ENCODE data around the gene CPN2. TPM values are rescaled to one million over a fixed set of nuclear protein-coding genes. Genes with fewer than 3 reads are reported as not detected.

CPN2 gene
- total and polyA plus RNA-seq, 3 donors from 2014 or later: 0.36 to 1.4 (median 1.1) TPM

DNA sequence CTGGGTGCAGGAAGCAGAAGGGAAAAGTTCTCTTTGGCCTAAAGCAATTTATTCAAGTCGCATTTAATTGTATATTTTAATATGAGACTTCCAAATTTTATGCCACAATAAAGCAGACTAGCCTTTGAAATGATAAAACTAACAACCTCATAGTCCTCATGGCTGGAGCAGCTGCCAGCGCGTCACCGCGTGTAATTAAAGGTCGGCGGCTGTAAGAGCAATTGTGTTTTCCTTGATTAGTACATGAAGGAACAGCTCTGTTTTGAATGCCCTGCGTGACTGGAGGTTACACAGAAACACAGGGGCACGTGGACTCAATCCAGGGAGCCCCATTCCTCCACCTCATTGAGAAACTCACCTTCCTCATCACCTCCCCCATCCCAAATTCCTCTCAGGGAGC is 28.5 kb upstream of the CPN2 start:
- Histone ChIP-seq H3K36me3 (ENCODE audit: low read depth, missing control alignments) (no peaks in the 10 kb centered on the region), H3K4me3 (no peak overlapping the region), H3K27me3 (no peaks in the 10 kb centered on the region), H3K9me3 (no peaks in the 10 kb centered on the region), H3K27ac (no peak overlapping the region), H3K4me1 (no peaks in the 10 kb centered on the region)
- no peak for DNase-seq
- intact Hi-C loops (cut with DNase I; ENCODE audit: low total_unique reads): no loop called here
- TF ChIP-seq POLR2A (IDR thresholded peaks at IDR 0.05): no peak
- TF ChIP-seq, protein P1, sequence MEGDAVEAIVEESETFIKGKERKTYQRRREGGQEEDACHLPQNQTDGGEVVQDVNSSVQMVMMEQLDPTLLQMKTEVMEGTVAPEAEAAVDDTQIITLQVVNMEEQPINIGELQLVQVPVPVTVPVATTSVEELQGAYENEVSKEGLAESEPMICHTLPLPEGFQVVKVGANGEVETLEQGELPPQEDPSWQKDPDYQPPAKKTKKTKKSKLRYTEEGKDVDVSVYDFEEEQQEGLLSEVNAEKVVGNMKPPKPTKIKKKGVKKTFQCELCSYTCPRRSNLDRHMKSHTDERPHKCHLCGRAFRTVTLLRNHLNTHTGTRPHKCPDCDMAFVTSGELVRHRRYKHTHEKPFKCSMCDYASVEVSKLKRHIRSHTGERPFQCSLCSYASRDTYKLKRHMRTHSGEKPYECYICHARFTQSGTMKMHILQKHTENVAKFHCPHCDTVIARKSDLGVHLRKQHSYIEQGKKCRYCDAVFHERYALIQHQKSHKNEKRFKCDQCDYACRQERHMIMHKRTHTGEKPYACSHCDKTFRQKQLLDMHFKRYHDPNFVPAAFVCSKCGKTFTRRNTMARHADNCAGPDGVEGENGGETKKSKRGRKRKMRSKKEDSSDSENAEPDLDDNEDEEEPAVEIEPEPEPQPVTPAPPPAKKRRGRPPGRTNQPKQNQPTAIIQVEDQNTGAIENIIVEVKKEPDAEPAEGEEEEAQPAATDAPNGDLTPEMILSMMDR (IDR thresholded peaks at IDR 0.05): no peak
- WGBS, 2 donors: 85 to 90% methylated on average over 9 of the region's 9 CpGs

- DNase-seq: no peak
- intact Hi-C loops (cut with DNase I; ENCODE audit: low total_unique reads): no loop called here
- WGBS, 2 donors: 89 to 94% methylated on average over 6 of the region's 6 CpGs
These were observed 28.1 kb upstream of the CPN2 start for GRCh38 chr3:194379231-194379630.

GRCh38 chr3:194377708-194378107 is 26.6 kb upstream of the CPN2 start:
- Histone ChIP-seq H3K27ac (no peak overlapping the region), H3K4me1 (no peaks in the 10 kb centered on the region), H3K27me3 (no peaks in the 10 kb centered on the region), H3K9me3 (no peaks in the 10 kb centered on the region), H3K36me3 (ENCODE audit: low read depth, missing control alignments) (no peaks in the 10 kb centered on the region), H3K4me3 (no peak overlapping the region)
- WGBS, 2 donors: 89 to 94% methylated on average over 1 of the region's 1 CpG
- DNase-seq: no peak
- TF ChIP-seq, protein P1 (IDR thresholded peaks at IDR 0.05): no peak
- no peak for TF ChIP-seq POLR2A (IDR thresholded peaks at IDR 0.05)
- intact Hi-C loops (cut with DNase I; ENCODE audit: low total_unique reads): no loop called here

More at GRCh38 chr3:194379231-194379630, 28.1 kb upstream of the CPN2 start:
- Histone ChIP-seq H3K4me1 (no peaks in the 10 kb centered on the region), H3K36me3 (ENCODE audit: low read depth, missing control alignments) (no peaks in the 10 kb centered on the region), H3K27me3 (no peaks in the 10 kb centered on the region), H3K27ac (no peak overlapping the region), H3K4me3 (no peak overlapping the region), H3K9me3 (no peaks in the 10 kb centered on the region)
- TF ChIP-seq, protein P1 (IDR thresholded peaks at IDR 0.05): no peak
- TF ChIP-seq POLR2A (IDR thresholded peaks at IDR 0.05): no peak

- no peak overlapping the region for H3K4me3 ChIP-seq
- intact Hi-C loops (cut with DNase I; ENCODE audit: low total_unique reads): no loop called here
- no peaks in the 10 kb centered on the region for H3K9me3 ChIP-seq
- no peaks in the 10 kb centered on the region for H3K27me3 ChIP-seq
- no peaks in the 10 kb centered on the region for H3K4me1 ChIP-seq
- no peaks in the 10 kb centered on the region for H3K36me3 ChIP-seq (ENCODE audit: low read depth, missing control alignments)
- TF ChIP-seq, protein P1 (IDR thresholded peaks at IDR 0.05): no peak
- no peak for TF ChIP-seq POLR2A (IDR thresholded peaks at IDR 0.05)
- no peak for DNase-seq
- H3K27ac ChIP-seq: no peak overlapping the region
- 90 to 91% methylated on average over 10 of the region's 10 CpGs for WGBS, 2 donors
These were observed 25.1 kb upstream of the CPN2 start for GRCh38 chr3:194376241-194376560.

DNA sequence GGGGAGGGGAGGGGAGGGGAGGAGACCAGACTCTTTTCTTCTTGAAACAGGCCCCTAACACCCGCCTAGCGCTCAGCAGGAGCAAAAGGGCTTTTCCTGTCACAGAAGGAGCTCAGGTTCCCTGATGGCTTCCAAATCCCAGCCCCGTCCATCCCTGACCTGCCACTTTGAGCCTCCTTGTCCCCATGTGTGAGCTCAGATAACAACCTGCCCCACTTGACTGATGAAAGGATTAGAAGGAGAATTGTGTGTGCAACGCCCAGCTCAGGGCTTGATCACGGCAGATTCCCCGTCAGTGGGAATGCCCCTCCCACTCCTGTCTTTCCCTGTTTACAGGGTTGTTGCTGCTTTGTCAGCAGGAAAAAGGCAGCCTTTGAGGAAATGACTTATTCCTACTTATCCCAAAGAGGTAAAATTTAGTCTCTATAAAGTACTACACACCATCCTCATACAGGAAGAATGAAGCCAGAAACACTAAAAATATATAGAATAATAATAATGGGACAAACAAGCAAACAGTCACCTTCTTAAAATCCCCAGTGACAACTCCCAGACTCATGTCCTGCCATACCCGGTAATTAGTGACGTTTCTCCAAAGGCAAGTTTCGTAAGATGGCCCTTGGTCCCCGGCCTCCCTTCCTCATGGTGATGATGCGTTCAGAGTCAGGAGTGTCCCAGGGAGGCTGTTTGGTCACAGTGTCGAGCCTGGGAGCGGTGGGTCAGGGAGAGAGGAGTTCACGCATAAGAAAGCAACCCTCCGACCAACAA is 24.5 kb upstream of the CPN2 start:
- Histone ChIP-seq H3K27me3 (no peaks in the 10 kb centered on the region), H3K9me3 (no peaks in the 10 kb centered on the region), H3K27ac (no peak overlapping the region), H3K4me1 (no peaks in the 10 kb centered on the region), H3K36me3 (ENCODE audit: low read depth, missing control alignments) (no peaks in the 10 kb centered on the region), H3K4me3 (no peak overlapping the region)
- WGBS, 2 donors: 69 to 73% methylated on average over 15 of the region's 15 CpGs
- no peak for DNase-seq
- no peak for TF ChIP-seq POLR2A (IDR thresholded peaks at IDR 0.05)
- TF ChIP-seq, protein P1 (IDR thresholded peaks at IDR 0.05): no peak
- intact Hi-C loops (cut with DNase I; ENCODE audit: low total_unique reads): no loop called here

Measured in testis (tissue), 3 donors.